ENCODE data around the gene ZBTB7C. TPM values are rescaled to one million over a fixed set of nuclear protein-coding genes. Genes with fewer than 3 reads are reported as not detected.

Gene ZBTB7C
- total RNA-seq, 1 donor from 2014 or later: 0.56 TPM

GRCh38 chr18:48134609-48135008 lies 274.6 kb downstream of the ZBTB7C start:
- H3K4me3 Mint-ChIP-seq: no peak overlapping the region
- H3K27ac Mint-ChIP-seq: no peak overlapping the region
- peaks cover 72% of the 10 kb centered on the region for H3K27me3 Mint-ChIP-seq
- H3K4me1 Mint-ChIP-seq: peaks cover 28% of the 10 kb centered on the region
- H3K36me3 Mint-ChIP-seq (ENCODE audit: low read depth): no peaks in the 10 kb centered on the region
- no peaks in the 10 kb centered on the region for H3K9me3 Mint-ChIP-seq
- intact Hi-C loops (cut with micrococcal nuclease): loop anchor here (5.0 kb wide), 1 partner anchor 273 kb away; the partner anchor contains the start of gene ZBTB7C
- DNase-seq: no peak

- Mint-ChIP-seq H3K4me3 (no peak overlapping the region), H3K4me1 (peaks cover 26% of the 10 kb centered on the region), H3K27ac (no peak overlapping the region), H3K9me3 (no peaks in the 10 kb centered on the region), H3K36me3 (ENCODE audit: low read depth) (no peaks in the 10 kb centered on the region), H3K27me3 (peaks cover 75% of the 10 kb centered on the region)
- DNase-seq: no peak
- intact Hi-C loops (cut with micrococcal nuclease): loop anchor here (1.0 kb wide), 1 partner anchor 8 kb away; no protein-coding TSS in a partner anchor
Measured at GRCh38 chr18:48133671-48134251, 275.4 kb downstream of the ZBTB7C start.

- no peak for DNase-seq
- Mint-ChIP-seq H3K36me3 (ENCODE audit: low read depth) (no peaks in the 10 kb centered on the region), H3K27me3 (peaks cover 74% of the 10 kb centered on the region), H3K4me3 (no peak overlapping the region), H3K9me3 (no peaks in the 10 kb centered on the region), H3K27ac (no peak overlapping the region), H3K4me1 (peaks cover 20% of the 10 kb centered on the region)
- intact Hi-C loops (cut with micrococcal nuclease): loop anchor here (1.0 kb wide), 1 partner anchor 8 kb away; no protein-coding TSS in a partner anchor
Measured at GRCh38 chr18:48132797-48133655, 276.2 kb downstream of the ZBTB7C start.

GRCh38 chr18:48131042-48131441 lies 278.1 kb downstream of the ZBTB7C start:
- no peak for DNase-seq
- no peak overlapping the region for H3K27ac Mint-ChIP-seq
- no peaks in the 10 kb centered on the region for H3K9me3 Mint-ChIP-seq
- no peaks in the 10 kb centered on the region for H3K36me3 Mint-ChIP-seq (ENCODE audit: low read depth)
- no peak overlapping the region for H3K4me3 Mint-ChIP-seq
- peaks cover 71% of the 10 kb centered on the region for H3K27me3 Mint-ChIP-seq
- H3K4me1 Mint-ChIP-seq: peaks cover 10% of the 10 kb centered on the region
- intact Hi-C loops (cut with micrococcal nuclease): no loop called here

GRCh38 chr18:48129621-48130082 lies 279.5 kb downstream of the ZBTB7C start:
- intact Hi-C loops (cut with micrococcal nuclease): loop anchor here (10.0 kb wide), 1 partner anchor 215 kb away; no protein-coding TSS in a partner anchor
- peaks cover 19% of the 10 kb centered on the region for H3K4me1 Mint-ChIP-seq
- no peaks in the 10 kb centered on the region for H3K36me3 Mint-ChIP-seq (ENCODE audit: low read depth)
- no peak overlapping the region for H3K4me3 Mint-ChIP-seq
- H3K9me3 Mint-ChIP-seq: no peaks in the 10 kb centered on the region
- no peak overlapping the region for H3K27ac Mint-ChIP-seq
- H3K27me3 Mint-ChIP-seq: peaks cover 60% of the 10 kb centered on the region
- no peak for DNase-seq

GRCh38 chr18:48127606-48128005 lies 281.6 kb downstream of the ZBTB7C start:
- Mint-ChIP-seq H3K9me3 (no peaks in the 10 kb centered on the region), H3K27me3 (peaks cover 44% of the 10 kb centered on the region), H3K36me3 (ENCODE audit: low read depth) (no peaks in the 10 kb centered on the region), H3K4me1 (peaks cover 22% of the 10 kb centered on the region), H3K4me3 (no peak overlapping the region), H3K27ac (no peak overlapping the region)
- DNase-seq: no peak
- intact Hi-C loops (cut with micrococcal nuclease): loop anchor here (10.0 kb wide), 1 partner anchor 213 kb away; no protein-coding TSS in a partner anchor

GRCh38 chr18:48126240-48126639 lies 282.9 kb downstream of the ZBTB7C start:
- intact Hi-C loops (cut with micrococcal nuclease): loop anchor here (10.0 kb wide), 1 partner anchor 211 kb away; no protein-coding TSS in a partner anchor
- Mint-ChIP-seq H3K9me3 (no peaks in the 10 kb centered on the region), H3K4me1 (peaks cover 22% of the 10 kb centered on the region), H3K27me3 (peaks cover 33% of the 10 kb centered on the region), H3K4me3 (no peak overlapping the region), H3K36me3 (ENCODE audit: low read depth) (no peaks in the 10 kb centered on the region), H3K27ac (no peak overlapping the region)
- DNase-seq: no peak

GRCh38 chr18:48125724-48126123 lies 283.5 kb downstream of the ZBTB7C start:
- no peak for DNase-seq
- Mint-ChIP-seq H3K9me3 (no peaks in the 10 kb centered on the region), H3K4me1 (peaks cover 22% of the 10 kb centered on the region), H3K27me3 (peaks cover 30% of the 10 kb centered on the region), H3K27ac (peak overlapping the region; percentile 51), H3K4me3 (no peak overlapping the region), H3K36me3 (ENCODE audit: low read depth) (no peaks in the 10 kb centered on the region)
- intact Hi-C loops (cut with micrococcal nuclease): loop anchor here (1.0 to 10.0 kb wide), 5 partner anchors 8 to 211 kb away; no protein-coding TSS in a partner anchor

GRCh38 chr18:48124857-48125626 lies 284.1 kb downstream of the ZBTB7C start:
- Mint-ChIP-seq H3K4me1 (peaks cover 22% of the 10 kb centered on the region), H3K9me3 (no peaks in the 10 kb centered on the region), H3K27me3 (peaks cover 28% of the 10 kb centered on the region), H3K4me3 (peak overlapping the region; percentile 10), H3K36me3 (ENCODE audit: low read depth) (no peaks in the 10 kb centered on the region), H3K27ac (peak overlapping the region; percentile 51)
- DNase-seq: peak; percentile 79
- intact Hi-C loops (cut with micrococcal nuclease): loop anchor here (1.0 to 10.0 kb wide), 5 partner anchors 8 to 210 kb away; no protein-coding TSS in a partner anchor

GRCh38 chr18:48123941-48124340 lies 285.2 kb downstream of the ZBTB7C start:
- no peaks in the 10 kb centered on the region for H3K9me3 Mint-ChIP-seq
- peaks cover 28% of the 10 kb centered on the region for H3K27me3 Mint-ChIP-seq
- no peak overlapping the region for H3K27ac Mint-ChIP-seq
- H3K36me3 Mint-ChIP-seq (ENCODE audit: low read depth): no peaks in the 10 kb centered on the region
- H3K4me1 Mint-ChIP-seq: peaks cover 22% of the 10 kb centered on the region
- H3K4me3 Mint-ChIP-seq: no peak overlapping the region
- DNase-seq: no peak
- intact Hi-C loops (cut with micrococcal nuclease): loop anchor here (2.0 to 10.0 kb wide), 2 partner anchors 105 to 209 kb away; no protein-coding TSS in a partner anchor

- Mint-ChIP-seq H3K4me1 (peaks cover 22% of the 10 kb centered on the region), H3K27me3 (peaks cover 23% of the 10 kb centered on the region), H3K36me3 (ENCODE audit: low read depth) (no peaks in the 10 kb centered on the region), H3K9me3 (no peaks in the 10 kb centered on the region), H3K4me3 (no peak overlapping the region), H3K27ac (no peak overlapping the region)
- DNase-seq: no peak
- intact Hi-C loops (cut with micrococcal nuclease): loop anchor here (10.0 kb wide), 1 partner anchor 209 kb away; no protein-coding TSS in a partner anchor
Measured at GRCh38 chr18:48123324-48123723, 285.9 kb downstream of the ZBTB7C start.

- Mint-ChIP-seq H3K9me3 (no peaks in the 10 kb centered on the region), H3K4me1 (peaks cover 22% of the 10 kb centered on the region), H3K36me3 (ENCODE audit: low read depth) (no peaks in the 10 kb centered on the region), H3K27ac (peak overlapping the region; percentile 9), H3K4me3 (no peak overlapping the region), H3K27me3 (peaks cover 18% of the 10 kb centered on the region)
- intact Hi-C loops (cut with micrococcal nuclease): loop anchor here (10.0 kb wide), 1 partner anchor 208 kb away; no protein-coding TSS in a partner anchor
- no peak for DNase-seq
Measured at GRCh38 chr18:48122816-48123215, 286.4 kb downstream of the ZBTB7C start.

- peak overlapping the region; percentile 9 for H3K27ac Mint-ChIP-seq
- H3K27me3 Mint-ChIP-seq: peaks cover 17% of the 10 kb centered on the region
- H3K4me3 Mint-ChIP-seq: no peak overlapping the region
- intact Hi-C loops (cut with micrococcal nuclease): loop anchor here (10.0 kb wide), 1 partner anchor 208 kb away; no protein-coding TSS in a partner anchor
- DNase-seq: no peak
- peaks cover 22% of the 10 kb centered on the region for H3K4me1 Mint-ChIP-seq
- no peaks in the 10 kb centered on the region for H3K9me3 Mint-ChIP-seq
- no peaks in the 10 kb centered on the region for H3K36me3 Mint-ChIP-seq (ENCODE audit: low read depth)
Measured at GRCh38 chr18:48122376-48122775, 286.8 kb downstream of the ZBTB7C start.

Measured in activated CD4-positive, alpha-beta T cell treated with anti-CD3 and anti-CD28 coated beads, Interleukin-2, amount 10 ng/mL, durations not matched to agents 24 days and 14 days (primary cell).